ENCODE measurements around the gene GRB10. TPM values are rescaled to one million over a fixed set of nuclear protein-coding genes. Genes with fewer than 3 reads are reported as not detected.

GRB10 gene
- total and polyA plus RNA-seq, 4 donors: 11.6 to 68.6 (median 41.0) TPM

DNA sequence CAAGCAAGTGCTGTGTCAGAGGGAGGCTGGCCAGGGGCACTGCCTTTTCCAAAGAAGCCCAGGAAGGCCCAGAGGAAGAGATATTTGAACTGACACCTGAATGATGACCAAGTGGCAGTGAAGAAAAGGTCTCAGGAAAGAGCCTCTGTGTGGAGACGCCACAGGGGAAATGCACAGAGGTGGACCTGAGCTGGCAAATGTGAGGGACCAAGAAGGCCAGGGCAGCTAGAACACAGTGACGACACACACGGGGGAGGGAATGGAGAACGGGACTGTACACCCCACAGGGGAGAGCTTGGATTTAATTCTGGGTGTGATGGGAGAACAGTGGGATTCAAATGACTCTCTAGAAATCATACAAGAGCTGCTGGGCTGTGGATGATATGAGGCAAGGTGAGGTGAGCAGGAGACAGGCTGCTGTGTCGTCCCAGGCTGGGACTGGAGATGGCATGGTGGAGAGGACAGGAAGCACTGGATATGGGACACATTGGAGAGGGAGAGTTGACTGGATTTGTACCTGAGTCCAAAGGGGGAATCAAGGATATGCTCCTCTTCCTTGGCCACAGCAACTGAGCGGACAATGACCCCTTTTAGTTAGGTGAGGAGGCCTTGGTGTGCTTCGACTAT lies 133.3 kb downstream of the GRB10 start:
- Histone ChIP-seq H3K4me3 (no peak overlapping the region), H3K27ac (ENCODE audit: low read depth in 1 of 2, low read length in 1 of 2) (no peak overlapping the region), H3K36me3 (ENCODE audit: control insufficient read depth in 4 of 4, insufficient read depth in 4 of 4, low read length in 4 of 4) (no peaks in the 10 kb centered on the region), H3K9me3 (ENCODE audit: control insufficient read depth in 4 of 4, insufficient read depth in 3 of 4, low read length in 3 of 4) (no peaks in the 10 kb centered on the region), H3K27me3 (ENCODE audit: control insufficient read depth in 3 of 3, insufficient read depth in 3 of 3, low read length in 2 of 3) (no peaks in the 10 kb centered on the region), H3K9ac (ENCODE audit: insufficient read depth in 1 of 2, low read length in 2 of 2) (no peak overlapping the region), H3K4me1 (ENCODE audit: control insufficient read depth in 5 of 5, insufficient read depth in 5 of 5, low read length in 5 of 5) (peaks cover 0 to 12% (median 0%) of the 10 kb centered on the region in 5 donors)
- no peak for ATAC-seq (ENCODE audit: insufficient read depth, low FRiP score)
- 97% methylated on average over 7 of the region's 7 CpGs for WGBS, 2 donors
- TF ChIP-seq, protein P1, sequence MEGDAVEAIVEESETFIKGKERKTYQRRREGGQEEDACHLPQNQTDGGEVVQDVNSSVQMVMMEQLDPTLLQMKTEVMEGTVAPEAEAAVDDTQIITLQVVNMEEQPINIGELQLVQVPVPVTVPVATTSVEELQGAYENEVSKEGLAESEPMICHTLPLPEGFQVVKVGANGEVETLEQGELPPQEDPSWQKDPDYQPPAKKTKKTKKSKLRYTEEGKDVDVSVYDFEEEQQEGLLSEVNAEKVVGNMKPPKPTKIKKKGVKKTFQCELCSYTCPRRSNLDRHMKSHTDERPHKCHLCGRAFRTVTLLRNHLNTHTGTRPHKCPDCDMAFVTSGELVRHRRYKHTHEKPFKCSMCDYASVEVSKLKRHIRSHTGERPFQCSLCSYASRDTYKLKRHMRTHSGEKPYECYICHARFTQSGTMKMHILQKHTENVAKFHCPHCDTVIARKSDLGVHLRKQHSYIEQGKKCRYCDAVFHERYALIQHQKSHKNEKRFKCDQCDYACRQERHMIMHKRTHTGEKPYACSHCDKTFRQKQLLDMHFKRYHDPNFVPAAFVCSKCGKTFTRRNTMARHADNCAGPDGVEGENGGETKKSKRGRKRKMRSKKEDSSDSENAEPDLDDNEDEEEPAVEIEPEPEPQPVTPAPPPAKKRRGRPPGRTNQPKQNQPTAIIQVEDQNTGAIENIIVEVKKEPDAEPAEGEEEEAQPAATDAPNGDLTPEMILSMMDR (IDR thresholded peaks at IDR 0.05; ENCODE audit: control extremely low read depth, extremely low read depth): no peak
- DNase-seq: no peak

DNA sequence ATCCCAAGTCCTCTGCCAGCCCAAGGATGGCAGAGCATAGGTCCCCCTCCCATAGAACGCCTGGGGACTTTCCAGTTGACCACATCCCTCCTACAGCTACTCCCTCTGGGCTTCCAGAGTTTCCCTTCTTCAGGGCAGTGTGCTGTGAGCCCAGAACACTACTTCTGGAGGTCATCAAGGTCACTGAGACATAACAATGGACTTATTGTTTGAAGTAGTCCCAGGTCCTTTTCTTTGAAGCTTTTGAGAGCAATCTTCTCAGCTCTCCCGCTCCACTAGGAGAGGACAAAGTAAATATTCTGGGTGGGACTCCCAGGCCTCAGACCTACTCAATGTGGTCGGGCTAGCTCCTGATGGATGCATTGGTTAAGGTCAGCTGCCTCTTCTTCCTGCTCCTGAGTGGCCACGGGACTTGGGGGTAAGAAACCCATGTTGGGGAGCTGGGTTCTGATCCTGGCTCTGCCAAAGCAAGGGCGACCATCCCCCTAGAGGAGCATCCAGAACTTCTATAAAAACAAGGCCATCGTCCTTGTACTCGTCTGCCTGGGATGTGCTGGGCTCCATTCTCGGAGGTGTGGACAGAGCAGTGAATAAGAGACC lies 134.0 kb downstream of the GRB10 start:
- Histone ChIP-seq H3K4me1 (ENCODE audit: control insufficient read depth in 5 of 5, insufficient read depth in 5 of 5, low read length in 5 of 5) (peaks cover 0 to 10% (median 0%) of the 10 kb centered on the region in 5 donors), H3K27me3 (ENCODE audit: control insufficient read depth in 3 of 3, insufficient read depth in 3 of 3, low read length in 2 of 3) (no peaks in the 10 kb centered on the region), H3K9ac (ENCODE audit: insufficient read depth in 1 of 2, low read length in 2 of 2) (no peak overlapping the region), H3K9me3 (ENCODE audit: control insufficient read depth in 4 of 4, insufficient read depth in 3 of 4, low read length in 3 of 4) (no peaks in the 10 kb centered on the region), H3K36me3 (ENCODE audit: control insufficient read depth in 4 of 4, insufficient read depth in 4 of 4, low read length in 4 of 4) (no peaks in the 10 kb centered on the region), H3K27ac (ENCODE audit: low read depth in 1 of 2, low read length in 1 of 2) (no peak overlapping the region), H3K4me3 (no peak overlapping the region)
- TF ChIP-seq, protein P1 (IDR thresholded peaks at IDR 0.05; ENCODE audit: control extremely low read depth, extremely low read depth): no peak
- WGBS, 2 donors: 89 to 96% methylated on average over 8 of the region's 8 CpGs
- no peak for DNase-seq
- ATAC-seq (ENCODE audit: insufficient read depth, low FRiP score): no peak

DNA sequence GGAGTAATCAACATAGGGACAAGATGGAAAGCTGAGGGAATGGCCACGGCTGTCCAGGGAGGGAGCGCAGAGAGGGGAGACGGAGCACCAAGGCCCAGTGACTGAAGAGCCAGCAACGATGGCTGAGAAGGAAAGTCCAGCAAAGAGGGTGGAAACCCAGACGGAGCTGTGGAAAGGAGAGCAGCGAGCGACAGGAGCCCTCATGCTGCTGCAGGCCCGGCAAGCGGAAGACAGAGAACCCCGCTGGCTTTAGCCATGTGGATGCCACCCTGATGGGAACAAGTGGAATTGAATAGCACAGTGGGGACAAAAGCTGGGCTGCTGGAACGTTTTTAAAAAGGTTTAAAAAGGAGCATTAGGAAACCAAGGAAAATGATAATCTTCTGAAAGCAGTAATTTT lies 134.6 kb downstream of the GRB10 start:
- no peak overlapping the region for H3K9ac ChIP-seq (ENCODE audit: insufficient read depth in 1 of 2, low read length in 2 of 2)
- H3K9me3 ChIP-seq (ENCODE audit: control insufficient read depth in 4 of 4, insufficient read depth in 3 of 4, low read length in 3 of 4): no peaks in the 10 kb centered on the region
- H3K4me1 ChIP-seq (ENCODE audit: control insufficient read depth in 5 of 5, insufficient read depth in 5 of 5, low read length in 5 of 5): peaks cover 0 to 6% (median 0%) of the 10 kb centered on the region in 5 donors
- ATAC-seq (ENCODE audit: insufficient read depth, low FRiP score) (no peak), DNase-seq (no peak)
- no peak overlapping the region for H3K4me3 ChIP-seq
- no peaks in the 10 kb centered on the region for H3K36me3 ChIP-seq (ENCODE audit: control insufficient read depth in 4 of 4, insufficient read depth in 4 of 4, low read length in 4 of 4)
- WGBS, 2 donors: 96% methylated on average over 11 of the region's 11 CpGs
- H3K27ac ChIP-seq (ENCODE audit: low read depth in 1 of 2, low read length in 1 of 2): no peak overlapping the region
- TF ChIP-seq, protein P1 (IDR thresholded peaks at IDR 0.05; ENCODE audit: control extremely low read depth, extremely low read depth): no peak
- H3K27me3 ChIP-seq (ENCODE audit: control insufficient read depth in 3 of 3, insufficient read depth in 3 of 3, low read length in 2 of 3): no peaks in the 10 kb centered on the region

All from lung (tissue), 12 donors.